Chondrocyte (in vitro differentiated cells): Measurements from ENCODE around the gene GABRG3. TPM values are rescaled to one million over a fixed set of nuclear protein-coding genes. Genes with fewer than 3 reads are reported as not detected.

Experiments used
- DNase-seq: peaks from one replicate; pipeline ENCODE4 v3.0.0; 2021; ENCODE audit warnings: mixed read lengths, low spot score
- H3K27ac Mint-ChIP-seq: one replicate; pipeline ENCODE4 v1.8.0; 2021; ENCODE audit warnings: mild to moderate bottlenecking, moderate library complexity, mixed read lengths; ENCODE audit not compliant: unreplicated experiment
- H3K27me3 Mint-ChIP-seq: 2 replicates; pipeline ENCODE4 v1.8.0; 2021; ENCODE audit warnings: low read depth, mixed read lengths
- H3K36me3 Mint-ChIP-seq: 2 replicates; pipeline ENCODE4 v1.8.0; 2021; ENCODE audit warnings: low read depth, mixed read lengths
- H3K4me1 Mint-ChIP-seq: 2 replicates; pipeline ENCODE4 v1.8.0; 2021; ENCODE audit warnings: low read depth, mild to moderate bottlenecking, mixed read lengths
- H3K4me3 Mint-ChIP-seq: one replicate; pipeline ENCODE4 v1.8.0; 2021; ENCODE audit warnings: mild to moderate bottlenecking, moderate library complexity, mixed read lengths; ENCODE audit not compliant: unreplicated experiment
- H3K9me3 Mint-ChIP-seq: 2 replicates; pipeline ENCODE4 v1.8.0; 2021; ENCODE audit warnings: low read depth, mixed read lengths
- total RNA-seq: library from RNA; stranded (reverse); gene quantifications from 3 replicates; pipeline ENCODE4 v1.2.1, GENCODE V29; 2021
- TF ChIP-seq, protein P1 (sequence below): fragments of 200-600 bp; sonication (generic); IDR thresholded peaks from 2 replicates; pipeline ENCODE4 v1.5.0; 2021; ENCODE audit warnings: antibody characterized with exemption, mild to moderate bottlenecking, moderate library complexity

GABRG3 gene
- total RNA-seq, 1 donor from 2014 or later = not detected

DNA sequence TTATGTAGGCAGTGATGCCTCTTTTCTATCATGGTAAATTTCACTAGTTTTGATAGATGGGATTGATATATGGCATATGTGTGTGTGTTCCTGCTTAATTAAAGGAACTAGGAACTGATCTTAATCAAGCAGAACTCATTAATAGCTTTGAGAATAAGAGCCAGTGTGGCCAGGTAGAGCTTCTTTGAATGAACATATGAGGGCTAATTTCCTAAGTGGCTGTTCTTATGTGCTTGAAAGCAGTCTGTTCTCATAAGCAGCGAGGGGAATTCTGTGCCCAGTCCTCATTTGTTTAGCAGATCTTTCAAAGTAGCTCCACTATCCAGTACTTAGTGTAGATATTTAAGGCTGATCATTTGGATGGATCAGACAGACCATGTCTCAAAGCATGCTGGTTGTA, 164.2 kb downstream of the GABRG3 start:
- TF ChIP-seq, protein P1, sequence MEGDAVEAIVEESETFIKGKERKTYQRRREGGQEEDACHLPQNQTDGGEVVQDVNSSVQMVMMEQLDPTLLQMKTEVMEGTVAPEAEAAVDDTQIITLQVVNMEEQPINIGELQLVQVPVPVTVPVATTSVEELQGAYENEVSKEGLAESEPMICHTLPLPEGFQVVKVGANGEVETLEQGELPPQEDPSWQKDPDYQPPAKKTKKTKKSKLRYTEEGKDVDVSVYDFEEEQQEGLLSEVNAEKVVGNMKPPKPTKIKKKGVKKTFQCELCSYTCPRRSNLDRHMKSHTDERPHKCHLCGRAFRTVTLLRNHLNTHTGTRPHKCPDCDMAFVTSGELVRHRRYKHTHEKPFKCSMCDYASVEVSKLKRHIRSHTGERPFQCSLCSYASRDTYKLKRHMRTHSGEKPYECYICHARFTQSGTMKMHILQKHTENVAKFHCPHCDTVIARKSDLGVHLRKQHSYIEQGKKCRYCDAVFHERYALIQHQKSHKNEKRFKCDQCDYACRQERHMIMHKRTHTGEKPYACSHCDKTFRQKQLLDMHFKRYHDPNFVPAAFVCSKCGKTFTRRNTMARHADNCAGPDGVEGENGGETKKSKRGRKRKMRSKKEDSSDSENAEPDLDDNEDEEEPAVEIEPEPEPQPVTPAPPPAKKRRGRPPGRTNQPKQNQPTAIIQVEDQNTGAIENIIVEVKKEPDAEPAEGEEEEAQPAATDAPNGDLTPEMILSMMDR = no peak
- Mint-ChIP-seq H3K4me3 (no peak overlapping the region), H3K27ac (no peak overlapping the region), H3K36me3 (no peaks in the 10 kb centered on the region), H3K27me3 (peaks cover 1% of the 10 kb centered on the region), H3K4me1 (peaks cover 4% of the 10 kb centered on the region), H3K9me3 (peaks cover 10% of the 10 kb centered on the region)
- DNase-seq = no peak

DNA sequence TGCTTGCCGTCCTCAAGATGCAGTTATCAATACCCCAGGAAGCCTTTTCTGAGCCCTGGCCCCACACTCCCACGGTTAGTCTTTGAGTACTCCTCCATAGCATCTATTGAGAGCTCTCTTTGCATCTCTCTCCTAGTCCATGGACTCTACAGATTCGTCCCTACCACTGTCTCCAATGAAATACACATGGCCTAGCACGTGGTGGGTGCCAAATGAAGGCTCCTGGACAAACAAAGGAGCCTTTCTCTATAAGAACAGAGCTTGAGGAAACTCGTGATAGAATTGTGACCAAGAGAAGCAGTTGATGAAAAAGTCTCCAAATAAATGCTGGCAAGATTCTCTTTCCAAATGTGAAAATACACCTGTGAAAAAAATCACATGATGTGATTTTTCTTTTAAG, 166.1 kb downstream of the GABRG3 start:
- no peaks in the 10 kb centered on the region for H3K36me3 Mint-ChIP-seq
- TF ChIP-seq, protein P1 = no peak
- H3K27me3 Mint-ChIP-seq = peaks cover 1% of the 10 kb centered on the region
- no peak overlapping the region for H3K27ac Mint-ChIP-seq
- no peak for DNase-seq
- H3K9me3 Mint-ChIP-seq = no peaks in the 10 kb centered on the region
- H3K4me1 Mint-ChIP-seq = peaks cover 4% of the 10 kb centered on the region
- H3K4me3 Mint-ChIP-seq = no peak overlapping the region

DNA sequence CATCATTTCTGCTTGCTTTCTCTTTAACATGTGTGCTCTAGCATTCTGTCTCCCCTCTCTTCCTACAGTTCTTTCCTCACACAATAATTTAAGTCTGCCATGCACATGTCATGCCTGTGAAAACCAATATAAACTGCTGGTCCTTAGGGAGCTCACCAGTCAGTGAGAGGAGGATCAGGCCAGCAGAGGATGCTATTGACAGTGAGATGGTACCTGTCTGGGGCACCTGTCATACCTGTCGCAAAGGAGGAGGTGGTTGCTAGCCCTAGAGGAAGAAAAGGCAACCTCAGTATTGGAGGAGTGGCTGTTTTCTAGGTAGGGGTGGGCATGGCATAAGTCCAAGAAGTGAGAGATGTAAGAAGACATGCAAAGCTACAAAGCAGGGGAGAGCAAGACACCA, 194.6 kb downstream of the GABRG3 start:
- no peak for DNase-seq
- H3K27me3 Mint-ChIP-seq = peaks cover 3% of the 10 kb centered on the region
- no peaks in the 10 kb centered on the region for H3K4me1 Mint-ChIP-seq
- TF ChIP-seq, protein P1 = no peak
- no peak overlapping the region for H3K4me3 Mint-ChIP-seq
- H3K9me3 Mint-ChIP-seq = no peaks in the 10 kb centered on the region
- H3K36me3 Mint-ChIP-seq = no peaks in the 10 kb centered on the region
- no peak overlapping the region for H3K27ac Mint-ChIP-seq

DNA sequence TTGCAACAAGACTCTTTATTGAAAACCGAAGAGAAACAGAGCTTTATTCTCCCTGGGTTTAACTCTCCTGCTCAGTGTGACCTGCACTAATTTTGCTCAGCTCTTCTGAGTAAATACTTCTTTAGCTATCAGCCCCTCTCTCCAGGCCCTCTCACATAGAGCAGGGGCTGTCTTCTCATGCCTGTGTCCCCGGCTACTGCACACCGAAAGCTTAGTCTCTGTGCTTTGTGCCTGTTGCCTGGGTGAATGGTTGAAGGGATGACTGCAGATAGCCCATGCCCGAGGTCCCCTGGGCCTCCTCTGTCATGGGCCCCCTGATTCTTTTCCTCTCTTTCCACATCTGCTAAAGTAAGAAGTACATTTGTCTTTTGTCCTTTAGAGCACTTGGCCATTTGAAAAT, 195.9 kb downstream of the GABRG3 start:
- Mint-ChIP-seq H3K27ac (no peak overlapping the region), H3K4me3 (no peak overlapping the region), H3K27me3 (peaks cover 3% of the 10 kb centered on the region), H3K36me3 (no peaks in the 10 kb centered on the region), H3K9me3 (no peaks in the 10 kb centered on the region), H3K4me1 (no peaks in the 10 kb centered on the region)
- DNase-seq = no peak
- TF ChIP-seq, protein P1 = no peak

DNA sequence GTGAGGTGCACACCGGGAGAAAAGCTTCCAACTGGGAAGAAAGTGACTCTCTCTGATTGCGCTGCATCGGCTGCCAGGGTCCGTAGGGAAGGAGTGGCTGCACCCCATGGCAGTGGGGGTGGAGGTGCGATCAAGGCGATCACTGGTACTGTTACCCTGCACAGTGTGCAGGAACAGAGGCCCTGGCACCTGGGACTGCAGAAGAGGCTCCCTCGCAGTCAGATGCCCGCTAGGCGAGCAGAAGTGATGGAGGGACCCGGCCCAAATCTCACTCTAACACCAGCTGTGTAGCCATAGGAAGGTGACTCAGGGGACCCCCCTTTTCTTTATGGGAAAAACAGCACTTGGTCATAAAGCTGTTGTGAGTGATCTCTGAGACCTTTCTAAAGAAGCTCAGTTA, 196.8 kb downstream of the GABRG3 start:
- H3K27ac Mint-ChIP-seq = no peak overlapping the region
- no peaks in the 10 kb centered on the region for H3K36me3 Mint-ChIP-seq
- no peak for DNase-seq
- no peaks in the 10 kb centered on the region for H3K9me3 Mint-ChIP-seq
- H3K4me1 Mint-ChIP-seq = no peaks in the 10 kb centered on the region
- TF ChIP-seq, protein P1 = no peak
- H3K27me3 Mint-ChIP-seq = peaks cover 3% of the 10 kb centered on the region
- H3K4me3 Mint-ChIP-seq = no peak overlapping the region
